ENCODE measurements around the gene OXTR. TPM values are rescaled to one million over a fixed set of nuclear protein-coding genes. Genes with fewer than 3 reads are reported as not detected.
A peak's percentile ranks its signal among the peaks of the same experiment; 100 is the strongest.

The OXTR gene
- total RNA-seq, 1 donor from 2014 or later: 3.9 TPM

DNA sequence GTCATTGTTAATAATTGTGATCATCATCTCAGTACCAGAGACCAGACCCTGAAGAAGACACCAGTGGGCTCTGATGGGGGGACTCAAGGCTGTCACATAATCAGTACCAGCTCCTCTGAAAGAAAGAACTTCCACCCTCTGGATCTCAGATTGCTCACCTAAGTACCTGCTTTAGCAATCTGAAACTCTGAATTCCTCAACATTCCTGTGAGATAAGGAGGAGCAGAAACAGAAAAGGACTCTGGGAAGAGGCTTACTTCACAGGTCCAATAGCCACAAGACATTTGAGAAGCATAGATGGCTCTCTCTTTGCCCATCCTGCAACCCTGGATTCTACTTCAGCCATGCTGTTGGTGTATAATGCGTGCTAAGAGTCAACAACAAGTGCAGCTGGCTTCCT is 44.0 kb upstream of the OXTR start:
- no peak for DNase-seq (ENCODE audit: low spot score)
- no peaks in the 10 kb centered on the region for H3K79me2 ChIP-seq (ENCODE audit: low read depth)
- Mint-ChIP-seq H3K4me1 (peaks cover 12% of the 10 kb centered on the region), H3K36me3 (peaks cover 13% of the 10 kb centered on the region), H3K9me3 (peaks cover 5% of the 10 kb centered on the region), H3K27me3 (ENCODE audit: insufficient read depth, low read depth) (peaks cover 5% of the 10 kb centered on the region), H3K27ac (peak overlapping the region; percentile 46), H3K4me3 (no peak overlapping the region)
- no peaks in the 10 kb centered on the region for H4K20me1 ChIP-seq (ENCODE audit: low read depth)
- no peaks in the 10 kb centered on the region for H3K36me3 ChIP-seq
- no peaks in the 10 kb centered on the region for H3K27me3 ChIP-seq
- H3K4me2 ChIP-seq: no peak overlapping the region
- TF ChIP-seq, protein P1, sequence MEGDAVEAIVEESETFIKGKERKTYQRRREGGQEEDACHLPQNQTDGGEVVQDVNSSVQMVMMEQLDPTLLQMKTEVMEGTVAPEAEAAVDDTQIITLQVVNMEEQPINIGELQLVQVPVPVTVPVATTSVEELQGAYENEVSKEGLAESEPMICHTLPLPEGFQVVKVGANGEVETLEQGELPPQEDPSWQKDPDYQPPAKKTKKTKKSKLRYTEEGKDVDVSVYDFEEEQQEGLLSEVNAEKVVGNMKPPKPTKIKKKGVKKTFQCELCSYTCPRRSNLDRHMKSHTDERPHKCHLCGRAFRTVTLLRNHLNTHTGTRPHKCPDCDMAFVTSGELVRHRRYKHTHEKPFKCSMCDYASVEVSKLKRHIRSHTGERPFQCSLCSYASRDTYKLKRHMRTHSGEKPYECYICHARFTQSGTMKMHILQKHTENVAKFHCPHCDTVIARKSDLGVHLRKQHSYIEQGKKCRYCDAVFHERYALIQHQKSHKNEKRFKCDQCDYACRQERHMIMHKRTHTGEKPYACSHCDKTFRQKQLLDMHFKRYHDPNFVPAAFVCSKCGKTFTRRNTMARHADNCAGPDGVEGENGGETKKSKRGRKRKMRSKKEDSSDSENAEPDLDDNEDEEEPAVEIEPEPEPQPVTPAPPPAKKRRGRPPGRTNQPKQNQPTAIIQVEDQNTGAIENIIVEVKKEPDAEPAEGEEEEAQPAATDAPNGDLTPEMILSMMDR (IDR thresholded peaks at IDR 0.05): no peak
- TF ChIP-seq EZH2phosphoT487 (IDR thresholded peaks at IDR 0.05): no peak
- TF ChIP-seq EZH2 (IDR thresholded peaks at IDR 0.05): no peak
- H3K4me1 ChIP-seq: peaks cover 4% of the 10 kb centered on the region
- H3K9me3 ChIP-seq (ENCODE audit: low read depth): no peaks in the 10 kb centered on the region
- H2AFZ ChIP-seq (replicated peaks): no peak overlapping the region
- H3K27ac ChIP-seq: no peak overlapping the region
- no peak overlapping the region for H3K9ac ChIP-seq
- H3F3A ChIP-seq (ENCODE audit: low read depth): no peaks in the 10 kb centered on the region
- H3K4me3 ChIP-seq: no peak overlapping the region

DNA sequence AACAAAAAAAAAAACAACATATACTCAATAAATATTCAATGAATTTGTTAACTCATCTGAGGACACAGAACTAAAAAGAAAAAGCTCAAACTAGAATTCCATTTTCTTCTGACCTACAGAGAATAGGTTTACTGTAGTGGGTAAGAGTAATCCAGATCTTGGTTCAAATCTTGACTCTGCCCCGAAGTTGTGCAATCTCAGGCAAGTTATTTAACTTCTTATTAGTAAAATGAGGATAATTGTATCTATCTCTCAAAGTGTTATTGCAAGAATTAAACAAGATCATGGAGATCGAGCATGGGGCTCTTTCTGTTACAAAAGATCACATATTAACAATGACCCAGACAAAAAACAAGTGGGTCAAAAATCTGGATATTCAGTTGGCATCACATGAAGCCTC is 41.1 kb upstream of the OXTR start:
- no peak overlapping the region for H3K4me3 Mint-ChIP-seq
- no peaks in the 10 kb centered on the region for H3F3A ChIP-seq (ENCODE audit: low read depth)
- DNase-seq (ENCODE audit: low spot score): no peak
- H3K27ac ChIP-seq: no peak overlapping the region
- H3K9me3 ChIP-seq (ENCODE audit: low read depth): no peaks in the 10 kb centered on the region
- H3K27me3 Mint-ChIP-seq (ENCODE audit: insufficient read depth, low read depth): peaks cover 3% of the 10 kb centered on the region
- no peak overlapping the region for H3K9ac ChIP-seq
- peaks cover 4% of the 10 kb centered on the region for H3K4me1 ChIP-seq
- peaks cover 3% of the 10 kb centered on the region for H3K36me3 Mint-ChIP-seq
- no peak overlapping the region for H3K4me3 ChIP-seq
- H3K79me2 ChIP-seq (ENCODE audit: low read depth): no peaks in the 10 kb centered on the region
- TF ChIP-seq EZH2phosphoT487 (IDR thresholded peaks at IDR 0.05) (no peak), EZH2 (IDR thresholded peaks at IDR 0.05) (no peak)
- TF ChIP-seq, protein P1 (IDR thresholded peaks at IDR 0.05): no peak
- H3K4me1 Mint-ChIP-seq: peaks cover 12% of the 10 kb centered on the region
- H3K36me3 ChIP-seq: no peaks in the 10 kb centered on the region
- no peak overlapping the region for H3K4me2 ChIP-seq
- no peaks in the 10 kb centered on the region for H3K27me3 ChIP-seq
- no peaks in the 10 kb centered on the region for H4K20me1 ChIP-seq (ENCODE audit: low read depth)
- no peak overlapping the region for H3K27ac Mint-ChIP-seq
- no peak overlapping the region for H2AFZ ChIP-seq (replicated peaks)
- no peaks in the 10 kb centered on the region for H3K9me3 Mint-ChIP-seq

DNA sequence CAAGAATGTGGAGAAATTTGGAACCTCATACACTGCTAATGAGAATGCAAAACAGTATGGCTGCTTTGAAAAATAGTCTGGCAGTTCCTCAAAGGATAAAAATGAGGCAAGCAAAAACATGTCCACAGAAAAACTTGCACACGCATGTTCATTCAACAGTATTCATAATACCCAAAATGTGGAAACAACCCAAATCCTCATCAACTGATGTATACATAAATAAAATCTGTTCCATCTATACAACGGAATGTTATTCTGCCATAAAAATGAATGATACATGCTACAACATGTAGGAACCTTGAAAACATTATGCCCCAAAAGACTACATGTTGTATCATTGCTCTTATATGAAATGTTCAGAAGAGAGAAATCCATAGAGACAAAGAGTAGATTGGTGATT is 36.4 kb upstream of the OXTR start:
- DNase-seq (ENCODE audit: low spot score): no peak
- Histone ChIP-seq H2AFZ (replicated peaks) (no peak overlapping the region), H3K4me2 (no peak overlapping the region), H3K27me3 (no peaks in the 10 kb centered on the region), H3K9ac (no peak overlapping the region), H3F3A (ENCODE audit: low read depth) (no peaks in the 10 kb centered on the region), H3K79me2 (ENCODE audit: low read depth) (no peaks in the 10 kb centered on the region), H4K20me1 (ENCODE audit: low read depth) (no peaks in the 10 kb centered on the region), H3K4me1 (peaks cover 4% of the 10 kb centered on the region), H3K36me3 (no peaks in the 10 kb centered on the region), H3K27ac (no peak overlapping the region), H3K9me3 (ENCODE audit: low read depth) (no peaks in the 10 kb centered on the region), H3K4me3 (no peak overlapping the region)
- H3K9me3 Mint-ChIP-seq: peaks cover 1% of the 10 kb centered on the region
- no peak for TF ChIP-seq EZH2phosphoT487 (IDR thresholded peaks at IDR 0.05)
- TF ChIP-seq EZH2 (IDR thresholded peaks at IDR 0.05): no peak
- TF ChIP-seq, protein P1 (IDR thresholded peaks at IDR 0.05): no peak
- H3K4me3 Mint-ChIP-seq: no peak overlapping the region
- no peaks in the 10 kb centered on the region for H3K27me3 Mint-ChIP-seq (ENCODE audit: insufficient read depth, low read depth)
- H3K36me3 Mint-ChIP-seq: no peaks in the 10 kb centered on the region
- peaks cover 12% of the 10 kb centered on the region for H3K4me1 Mint-ChIP-seq
- no peak overlapping the region for H3K27ac Mint-ChIP-seq

Measured in neural progenitor cell (in vitro differentiated cells).